GM21717 (cell line): ENCODE data around the gene CD72.
"Not testable (repeated sequence)": the region's sequence is repeated elsewhere in the genome, so short reads cannot be mapped to it uniquely, and the experiment has no call there.

Experiments
- ATAC-seq: cut with Tn5 transposase; IDR thresholded peaks from one replicate; pipeline ENCODE4 v1.9.1; 2021; ENCODE audit warnings: mild to moderate bottlenecking, moderate library complexity; ENCODE audit not compliant: unreplicated experiment

The CD72 gene

GRCh38 chr9:35650341-35651158, 32.3 kb upstream of the CD72 start, which contains the start of gene SIT1:
SIT1 (minus strand) TSS chr9:35650931; CDS start chr9:35650853, 78 bp downstream.
- ATAC-seq, result no peak

- no peak for ATAC-seq
These were observed 31.5 kb upstream of the CD72 start for GRCh38 chr9:35649431-35650340.

- ATAC-seq, result peak; percentile 79
These were observed 28.5 kb upstream of the CD72 start for GRCh38 chr9:35646533-35647265.

GRCh38 chr9:35646153-35646532, 27.9 kb upstream of the CD72 start:
- peak; percentile 3 for ATAC-seq

GRCh38 chr9:35645736-35646135, 27.5 kb upstream of the CD72 start:
- not testable (repeated sequence) for ATAC-seq

- no peak for ATAC-seq
These were observed 24.8 kb upstream of the CD72 start for GRCh38 chr9:35643046-35643445.

GRCh38 chr9:35641478-35641877, 23.3 kb upstream of the CD72 start:
- ATAC-seq, result not testable (repeated sequence)

GRCh38 chr9:35640431-35640830, 22.2 kb upstream of the CD72 start:
- not testable (repeated sequence) for ATAC-seq

- no peak for ATAC-seq
These were observed 21.4 kb upstream of the CD72 start for GRCh38 chr9:35639631-35640030.

- ATAC-seq, result not testable (repeated sequence)
These were observed 21.0 kb upstream of the CD72 start for GRCh38 chr9:35639225-35639624.

- not testable (repeated sequence) for ATAC-seq
These were observed 20.5 kb upstream of the CD72 start for GRCh38 chr9:35638751-35639150.

GRCh38 chr9:35637427-35637955, 19.3 kb upstream of the CD72 start:
- ATAC-seq, result not testable (repeated sequence)

- ATAC-seq, result not testable (repeated sequence)
These were observed 18.6 kb upstream of the CD72 start for GRCh38 chr9:35636877-35637246.

- ATAC-seq, result no peak
These were observed 18.1 kb upstream of the CD72 start for GRCh38 chr9:35636135-35636876.

GRCh38 chr9:35635730-35636129, 17.5 kb upstream of the CD72 start:
- ATAC-seq, result no peak

- ATAC-seq, result no peak
These were observed 11.4 kb upstream of the CD72 start for GRCh38 chr9:35629597-35629996.

GRCh38 chr9:35628389-35628991, 10.3 kb upstream of the CD72 start:
- no peak for ATAC-seq

- ATAC-seq, result no peak
These were observed 9.4 kb upstream of the CD72 start for GRCh38 chr9:35627575-35627974.

- peak; percentile 32 for ATAC-seq
These were observed 1.6 kb upstream of the CD72 start for GRCh38 chr9:35619800-35620158.
